Lower leg skin (tissue), 3 donors: ENCODE measurements around the gene NECTIN4.

Experiments
- POLR2A ChIP-seq, 2 donors: fragments of 450-650 bp; IDR thresholded peaks; one replicate each; pipeline ENCODE4 v1.6.1; 2016 to 2017; ENCODE audit warnings: antibody characterized with exemption in 2 of 2, mild to moderate bottlenecking in 1 of 2, moderate library complexity in 1 of 2
- TF ChIP-seq, protein P1 (sequence below), 3 donors: fragments of 450-650 bp; IDR thresholded peaks; one replicate each; pipeline ENCODE4 v1.5.1; 2016; ENCODE audit warnings: antibody characterized with exemption in 3 of 3, mild to moderate bottlenecking in 3 of 3, moderate library complexity in 2 of 3

GRCh38 chr1:161054232-161054631 is 35.1 kb downstream of the NECTIN4 start:
- no peak for TF ChIP-seq POLR2A (IDR thresholded peaks at IDR 0.05)
- TF ChIP-seq, protein P1, sequence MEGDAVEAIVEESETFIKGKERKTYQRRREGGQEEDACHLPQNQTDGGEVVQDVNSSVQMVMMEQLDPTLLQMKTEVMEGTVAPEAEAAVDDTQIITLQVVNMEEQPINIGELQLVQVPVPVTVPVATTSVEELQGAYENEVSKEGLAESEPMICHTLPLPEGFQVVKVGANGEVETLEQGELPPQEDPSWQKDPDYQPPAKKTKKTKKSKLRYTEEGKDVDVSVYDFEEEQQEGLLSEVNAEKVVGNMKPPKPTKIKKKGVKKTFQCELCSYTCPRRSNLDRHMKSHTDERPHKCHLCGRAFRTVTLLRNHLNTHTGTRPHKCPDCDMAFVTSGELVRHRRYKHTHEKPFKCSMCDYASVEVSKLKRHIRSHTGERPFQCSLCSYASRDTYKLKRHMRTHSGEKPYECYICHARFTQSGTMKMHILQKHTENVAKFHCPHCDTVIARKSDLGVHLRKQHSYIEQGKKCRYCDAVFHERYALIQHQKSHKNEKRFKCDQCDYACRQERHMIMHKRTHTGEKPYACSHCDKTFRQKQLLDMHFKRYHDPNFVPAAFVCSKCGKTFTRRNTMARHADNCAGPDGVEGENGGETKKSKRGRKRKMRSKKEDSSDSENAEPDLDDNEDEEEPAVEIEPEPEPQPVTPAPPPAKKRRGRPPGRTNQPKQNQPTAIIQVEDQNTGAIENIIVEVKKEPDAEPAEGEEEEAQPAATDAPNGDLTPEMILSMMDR (IDR thresholded peaks at IDR 0.05), result no peak
